DMS114 treated with DMSO at 0.1 percent for 48 hours (cell line): Measurements from ENCODE around the gene LEFTY1.

Experiments
- DNase-seq: peaks from one replicate; lab custom pipeline; 2025; ENCODE audit not compliant: unreplicated experiment; lab: John Stamatoyannopoulos, UW

The LEFTY1 gene

GRCh38 chr1:225873281-225873850 lies 15.6 kb downstream of the LEFTY1 start:
- no peak for DNase-seq

DNA sequence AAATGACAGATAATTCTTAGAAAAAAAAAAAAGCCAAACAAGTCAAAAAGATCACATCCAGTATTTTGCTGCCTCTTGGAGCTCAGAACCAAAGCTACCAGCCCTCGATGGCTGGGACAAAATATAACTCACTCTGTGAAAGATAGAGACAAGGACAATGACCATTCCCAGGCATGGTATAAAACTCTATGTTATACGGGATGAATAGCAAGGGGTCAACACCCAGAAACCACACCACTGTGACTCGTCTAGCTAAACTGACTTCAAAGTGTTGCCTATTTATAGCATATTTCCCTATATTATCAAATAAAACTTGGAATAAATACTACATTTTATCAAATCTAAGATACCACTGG lies 16.9 kb downstream of the LEFTY1 start:
- DNase-seq: no peak

DNA sequence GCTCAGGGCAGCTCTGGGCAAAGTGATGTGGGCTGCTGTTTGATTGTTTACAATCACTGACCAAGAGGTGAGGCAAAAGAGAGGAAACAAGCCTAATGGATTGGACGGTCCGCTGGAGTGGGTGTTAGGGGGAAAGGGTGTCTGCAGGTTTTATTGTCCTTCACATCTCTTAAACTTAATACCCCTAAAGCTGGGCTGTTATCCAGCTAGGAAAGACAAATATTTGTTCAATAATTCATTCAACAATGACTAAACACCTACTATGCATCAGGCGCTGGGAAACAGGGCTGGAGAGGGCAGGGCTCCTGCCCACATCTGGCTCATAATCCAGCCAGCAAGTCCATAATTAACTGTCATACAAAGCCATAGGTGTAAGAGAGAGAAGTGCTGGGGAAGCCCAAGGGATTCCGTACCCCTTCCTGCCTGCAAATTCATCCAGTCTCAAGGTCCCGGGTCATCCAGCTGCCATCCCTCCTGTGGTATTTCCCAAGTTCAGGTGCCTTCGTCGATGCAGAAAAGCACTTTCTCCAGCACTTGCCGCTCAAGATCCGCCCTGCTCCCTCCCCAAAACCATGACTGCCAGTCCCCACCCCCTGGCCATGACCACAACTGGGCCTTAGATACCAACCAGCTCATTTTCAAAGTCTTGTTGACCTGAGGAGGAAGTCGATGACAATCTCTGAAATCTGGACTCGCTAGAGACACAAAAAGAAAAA lies 17.4 kb downstream of the LEFTY1 start:
- DNase-seq: no peak

DNA sequence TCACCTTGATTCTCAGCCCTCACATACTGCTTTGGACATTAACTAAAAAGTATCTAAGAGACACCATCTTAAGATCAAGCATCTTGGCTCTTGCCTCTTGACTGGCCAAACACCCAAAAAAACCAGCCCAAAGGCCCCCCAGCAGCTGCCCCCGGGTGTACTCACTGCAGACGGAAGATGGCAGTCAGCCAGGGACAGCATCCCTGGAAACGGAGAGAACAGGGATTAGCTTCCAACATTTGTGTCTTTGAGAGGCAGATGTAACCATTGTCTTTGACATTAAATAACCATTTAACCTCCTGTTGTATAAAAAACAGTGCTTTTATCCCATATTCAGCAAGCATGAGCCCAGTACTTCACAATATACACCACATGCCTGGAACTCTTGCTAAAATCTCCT lies 18.0 kb downstream of the LEFTY1 start:
- DNase-seq: no peak

DNA sequence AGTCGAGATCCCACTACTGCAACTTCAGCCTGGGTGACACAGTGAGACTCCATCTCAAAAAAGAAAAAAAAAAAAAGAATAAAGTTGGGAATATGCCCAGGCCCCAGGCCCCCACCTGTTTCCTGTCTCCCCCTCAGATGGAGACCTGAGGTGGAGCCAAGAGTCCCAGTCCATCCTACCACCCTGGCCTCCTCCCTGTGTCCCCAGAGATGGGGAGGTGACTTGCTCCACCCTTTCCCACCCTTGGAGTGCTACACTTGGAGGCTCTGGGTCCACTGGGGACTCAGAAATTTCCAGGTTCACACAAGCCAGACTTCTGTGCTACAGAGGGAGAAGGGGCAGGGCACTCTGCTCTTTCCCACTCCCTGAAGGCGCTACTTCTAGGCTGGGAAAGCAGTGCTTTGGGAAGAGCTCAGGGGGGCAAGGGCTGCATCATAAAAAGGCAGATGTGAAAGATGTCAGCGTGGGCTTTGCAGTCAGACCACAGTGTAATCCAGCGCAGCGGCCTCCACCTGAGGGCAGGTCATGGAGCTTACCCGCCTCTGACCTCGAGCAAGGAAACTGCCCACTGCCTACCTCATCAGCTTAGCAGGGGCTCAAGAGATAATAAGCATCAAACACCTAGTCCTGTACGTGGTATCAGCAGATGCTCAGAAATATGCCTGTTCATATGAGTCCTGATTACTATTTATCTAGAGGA lies 20.2 kb downstream of the LEFTY1 start:
- DNase-seq: no peak

DNA sequence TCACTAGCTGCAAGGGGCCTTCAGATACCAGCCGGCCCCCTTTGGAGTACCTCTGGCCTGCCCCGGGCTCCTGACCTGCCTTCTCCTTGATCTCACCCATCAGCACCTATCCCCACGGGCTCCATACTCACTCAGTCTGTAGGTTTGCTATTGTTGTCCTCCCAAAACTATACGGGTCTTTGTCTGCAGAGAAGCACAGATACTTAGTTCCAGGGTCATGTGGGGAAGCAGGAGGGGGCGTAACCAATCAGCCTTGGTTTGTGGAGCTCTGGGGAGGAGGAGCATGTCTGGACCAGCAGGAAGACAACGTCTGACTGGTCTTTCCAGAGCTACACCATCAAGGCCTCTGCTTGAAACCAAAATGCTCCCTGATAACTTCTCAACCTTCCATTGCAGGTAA lies 22.0 kb downstream of the LEFTY1 start:
- no peak for DNase-seq

GRCh38 chr1:225866061-225866837 lies 22.7 kb downstream of the LEFTY1 start:
- no peak for DNase-seq

DNA sequence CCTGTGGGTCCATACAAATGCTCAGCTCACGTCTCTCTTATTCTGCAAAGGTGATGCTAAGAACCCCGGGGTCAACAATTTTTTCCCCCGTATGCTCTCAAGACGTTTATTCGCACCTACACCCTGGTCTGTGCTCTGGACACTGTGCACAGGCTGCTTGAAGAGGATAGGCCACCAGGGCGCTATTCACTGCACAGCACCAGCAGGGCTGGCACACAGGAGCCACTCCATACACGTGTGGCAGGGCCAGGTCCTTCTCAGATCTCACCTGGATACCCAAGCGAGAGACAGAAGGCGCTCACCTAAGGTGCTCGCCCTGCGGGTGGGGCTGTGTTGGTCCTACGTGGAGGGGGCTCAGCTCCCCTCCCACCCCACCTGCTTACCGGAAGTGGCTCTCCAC lies 23.4 kb downstream of the LEFTY1 start:
- DNase-seq: no peak

GRCh38 chr1:225863167-225863566 lies 25.8 kb downstream of the LEFTY1 start:
- no peak for DNase-seq

DNA sequence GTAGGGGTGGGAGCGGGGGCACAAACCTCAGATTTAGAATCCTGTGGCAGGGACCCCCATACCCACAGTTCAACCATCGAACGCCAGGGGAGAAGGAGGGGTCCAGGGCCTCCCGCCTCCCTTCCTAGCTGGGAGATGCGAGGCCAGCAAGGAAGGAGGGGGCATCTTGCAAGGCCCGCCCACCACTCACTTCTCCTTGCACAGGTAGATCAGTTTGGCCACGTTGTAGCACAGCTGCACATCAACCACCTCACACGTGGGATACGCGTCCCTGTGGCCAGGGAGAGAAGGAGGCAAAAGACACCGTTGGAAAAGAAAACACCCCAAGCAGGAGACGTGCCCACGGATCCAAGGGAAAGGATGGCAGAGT lies 26.4 kb downstream of the LEFTY1 start:
- DNase-seq: no peak

- no peak for DNase-seq
These were observed 26.9 kb downstream of the LEFTY1 start for GRCh38 chr1:225861834-225862580.

- DNase-seq: no peak
These were observed 28.0 kb downstream of the LEFTY1 start for GRCh38 chr1:225860876-225861441.

GRCh38 chr1:225860107-225860506 lies 28.8 kb downstream of the LEFTY1 start:
- no peak for DNase-seq

DNA sequence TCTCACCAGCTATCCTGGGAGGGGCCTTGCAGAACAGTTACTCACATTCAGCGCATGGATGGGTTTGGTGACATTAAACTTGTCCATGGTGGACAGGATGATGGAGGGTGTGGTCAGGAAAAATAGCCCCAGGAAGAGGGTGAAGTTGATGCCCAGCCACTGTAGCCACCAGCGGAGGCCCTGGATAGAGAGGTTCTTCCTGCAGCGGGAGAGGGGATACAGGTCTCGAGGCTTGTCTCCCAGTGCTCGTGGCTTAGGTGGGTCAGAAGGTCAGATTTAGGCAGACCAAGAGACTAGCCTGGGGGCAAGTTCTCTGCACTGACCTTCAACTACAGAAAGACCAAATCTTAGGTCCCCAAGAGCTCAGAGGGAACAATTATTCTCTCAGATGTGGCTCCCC lies 29.8 kb downstream of the LEFTY1 start:
- DNase-seq: no peak

DNA sequence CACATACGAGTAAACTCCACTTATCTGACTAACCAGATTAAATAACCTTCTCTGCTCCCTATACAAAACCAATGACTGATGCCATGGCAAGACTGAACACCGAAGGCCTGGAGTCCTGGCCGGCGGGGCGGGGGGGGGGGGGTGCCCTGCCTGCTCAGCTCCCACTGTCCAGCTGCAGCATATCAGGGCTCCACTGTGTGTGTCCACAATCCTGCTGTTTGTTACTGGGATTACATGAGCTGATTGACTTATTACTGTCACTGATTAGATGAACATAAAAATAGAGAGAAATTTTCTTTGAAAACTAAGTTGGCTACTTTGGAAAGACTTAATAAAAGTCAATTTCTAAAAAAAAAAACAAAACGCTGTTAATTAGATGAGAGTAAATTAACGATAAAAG lies 31.7 kb downstream of the LEFTY1 start:
- DNase-seq: no peak

DNA sequence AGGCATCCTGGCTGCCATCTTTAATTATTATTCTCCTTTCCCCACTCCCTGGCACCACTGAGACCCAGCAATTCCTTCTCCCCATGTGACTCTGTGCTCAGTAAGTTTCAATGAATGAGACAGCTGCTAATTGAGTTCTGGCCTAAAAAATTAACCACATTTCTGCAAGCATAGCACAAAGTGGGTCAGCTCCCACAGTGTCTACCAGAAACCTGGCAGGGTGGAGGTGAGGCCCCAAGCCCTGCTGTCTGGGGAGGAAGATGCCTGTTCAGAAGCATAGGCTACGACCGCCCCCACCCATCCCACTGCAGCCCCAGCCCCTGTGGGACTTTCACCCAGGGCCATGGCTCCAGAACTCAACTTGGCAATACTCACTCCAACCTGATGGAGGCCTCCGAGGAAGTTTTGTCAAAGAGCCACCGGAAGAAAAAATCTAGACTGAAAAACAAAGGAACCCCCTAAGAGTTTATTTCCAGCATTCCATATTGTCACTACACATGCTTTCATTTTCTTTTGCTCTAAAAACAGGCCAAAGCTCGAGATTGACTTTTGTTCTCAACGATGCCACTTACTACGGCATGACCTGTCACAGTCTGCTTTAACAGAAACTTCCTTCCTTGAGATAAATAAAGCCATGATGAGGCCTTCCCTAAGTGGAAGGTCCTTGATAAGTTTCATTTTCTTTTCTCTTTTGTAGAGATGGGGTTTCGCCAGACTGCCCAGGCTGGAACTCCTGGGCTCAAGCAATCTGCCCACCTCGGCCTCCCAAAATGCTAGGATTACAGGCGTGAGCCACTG lies 33.2 kb downstream of the LEFTY1 start:
- DNase-seq: no peak

GRCh38 chr1:225853441-225853840 lies 35.5 kb downstream of the LEFTY1 start:
- DNase-seq: no peak

- DNase-seq: no peak
These were observed 36.4 kb downstream of the LEFTY1 start for GRCh38 chr1:225852413-225853124.

DNA sequence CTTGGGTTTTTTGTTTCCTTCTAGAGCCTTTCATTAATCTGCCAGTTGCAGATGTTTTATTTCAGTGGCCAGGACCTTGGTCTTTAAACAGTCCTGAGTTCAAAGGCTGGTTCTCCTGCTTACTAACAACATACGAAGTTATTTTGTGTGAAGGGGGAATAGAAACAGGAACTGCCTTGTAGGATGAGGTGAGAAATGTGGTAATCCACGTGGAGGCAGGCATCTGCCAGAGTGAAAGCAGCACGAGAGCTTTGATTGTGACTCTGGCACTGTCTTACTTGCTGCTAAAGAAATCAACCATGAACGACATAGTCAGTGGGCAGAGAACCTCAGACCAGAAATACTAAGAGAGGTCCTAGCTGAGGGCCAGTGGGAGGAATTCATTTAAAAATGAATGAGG lies 37.1 kb downstream of the LEFTY1 start:
- DNase-seq: no peak
